GM20000 (cell line): ENCODE measurements around the gene BAMBI.

Experiments used
- DNase-seq: peaks from one replicate; pipeline ENCODE4 v3.0.0; 2012; ENCODE audit warnings: low spot score
- CTCF ChIP-seq: IDR thresholded peaks from 2 replicates; pipeline ENCODE4 v1.5.1; 2012; ENCODE audit warnings: mild to moderate bottlenecking, control low read depth; ENCODE audit errors: extremely low read depth, missing control alignments

Gene BAMBI

GRCh38 chr10:28711041-28711440, 33.7 kb downstream of the BAMBI start:
- no peak for DNase-seq
- no peak for TF ChIP-seq CTCF

GRCh38 chr10:28711776-28712175, 34.5 kb downstream of the BAMBI start:
- TF ChIP-seq CTCF = no peak
- no peak for DNase-seq

- DNase-seq = no peak
- no peak for TF ChIP-seq CTCF
Measured at GRCh38 chr10:28713626-28714352, 36.5 kb downstream of the BAMBI start.

GRCh38 chr10:28714401-28715053, 37.2 kb downstream of the BAMBI start:
- no peak for TF ChIP-seq CTCF
- no peak for DNase-seq

- no peak for DNase-seq
- no peak for TF ChIP-seq CTCF
Measured at GRCh38 chr10:28715246-28715645, 37.9 kb downstream of the BAMBI start.

GRCh38 chr10:28715757-28716156, 38.4 kb downstream of the BAMBI start:
- DNase-seq = no peak
- TF ChIP-seq CTCF = no peak

- no peak for TF ChIP-seq CTCF
- DNase-seq = no peak
Measured at GRCh38 chr10:28716748-28717147, 39.4 kb downstream of the BAMBI start.
